K562 (cell line): ENCODE measurements around the gene METTL2B. TPM values are rescaled to one million over a fixed set of nuclear protein-coding genes. Genes with fewer than 3 reads are reported as not detected.

Experiments
- AFF4 ChIP-seq: sonication (generic); formaldehyde crosslinking; IDR thresholded peaks from 2 replicates; pipeline ENCODE4 v1.8.0; 2023; ENCODE audit warnings: mild to moderate bottlenecking, missing genetic modification reagents
- CEBPB ChIP-seq: fragments of 450-650 bp; IDR thresholded peaks from 2 replicates; pipeline ENCODE4 v1.6.1; 2016; ENCODE audit warnings: missing genetic modification characterization, missing compliant biosample characterization
- CREB3 ChIP-seq: fragments of 450-650 bp; conservative IDR thresholded peaks from 2 replicates; pipeline ENCODE4 v1.6.1; 2016; ENCODE audit warnings: missing genetic modification characterization, low read depth, mild to moderate bottlenecking, missing compliant biosample characterization, moderate library complexity
- KLF6 ChIP-seq: fragments of 250-450 bp; sonication (Bioruptor Pico); IDR thresholded peaks from 2 replicates; pipeline ENCODE4 v1.4.0; 2020; ENCODE audit warnings: mild to moderate bottlenecking, moderate library complexity, borderline replicate concordance
- OTX1 ChIP-seq: fragments of 450-650 bp; formaldehyde crosslinking; IDR thresholded peaks from 2 replicates; pipeline ENCODE4 v1.4.0; 2022; ENCODE audit warnings: mild to moderate bottlenecking
- XRCC3 ChIP-seq: fragments of 450-650 bp; IDR thresholded peaks from 2 replicates; pipeline ENCODE4 v1.6.1; 2017; ENCODE audit warnings: mild to moderate bottlenecking, moderate library complexity
- polyA plus RNA-seq, 8 experiments: library from polyadenylated mRNA; depleted of rRNA in 4 of 8; stranded (reverse) in 5 of 8; unstranded in 3 of 8; fragments of >200 nt; fragmentation: Nextera tagmentation in 2 of 8; fragmentation: Illumina TruSeq in 1 of 8; extraction: Ambion mirVana in 2 of 8; extraction: Trizol in 1 of 8; gene quantifications; 2 replicates each; pipeline versions ENCODE4 v1.2.1 to v1.2.3, GENCODE V29; 2011 to 2014; ENCODE audit warnings: inconsistent platforms in 1 of 8, missing spikeins in 1 of 8
- total RNA-seq, 7 experiments: library from RNA; depleted of rRNA in 6 of 7; stranded (reverse); fragments of >200 nt in 6 of 7; fragmentation: Illumina TruSeq in 2 of 7; extraction: Trizol in 2 of 7; gene quantifications; 2 replicates each; pipeline versions ENCODE4 v1.2.1 to v1.2.3, GENCODE V29; 2011 to 2021; ENCODE audit warnings: low replicate concordance in 1 of 7
- TF ChIP-seq, protein P1 (sequence below), 2 experiments: fragments of 450-650 bp; IDR thresholded peaks; 2 replicates each; pipeline ENCODE4 v1.6.1; 2018; ENCODE audit warnings: mild to moderate bottlenecking in 2 of 2, low read depth in 1 of 2; ENCODE audit not compliant: partially characterized antibody in 2 of 2
- TF ChIP-seq, protein P2 (sequence below): IDR thresholded peaks from 2 replicates; pipeline ENCODE4 v1.6.1; 2011; ENCODE audit warnings: borderline replicate concordance, low read depth, mild to moderate bottlenecking, moderate library complexity, low read length; ENCODE audit not compliant: insufficient read depth, poor library complexity, severe bottlenecking
- TF ChIP-seq, protein P3 (sequence below): fragments of 450-650 bp; IDR thresholded peaks from 2 replicates; pipeline ENCODE4 v1.6.1; 2016; ENCODE audit warnings: missing biosample characterization, missing genetic modification characterization

Gene METTL2B
- total and polyA plus RNA-seq, 9 of the 15 experiments (the other 6 are each of a cell fraction or from before 2014, with no cell fraction given): 35.9 to 95.7 (median 79.2) TPM

DNA sequence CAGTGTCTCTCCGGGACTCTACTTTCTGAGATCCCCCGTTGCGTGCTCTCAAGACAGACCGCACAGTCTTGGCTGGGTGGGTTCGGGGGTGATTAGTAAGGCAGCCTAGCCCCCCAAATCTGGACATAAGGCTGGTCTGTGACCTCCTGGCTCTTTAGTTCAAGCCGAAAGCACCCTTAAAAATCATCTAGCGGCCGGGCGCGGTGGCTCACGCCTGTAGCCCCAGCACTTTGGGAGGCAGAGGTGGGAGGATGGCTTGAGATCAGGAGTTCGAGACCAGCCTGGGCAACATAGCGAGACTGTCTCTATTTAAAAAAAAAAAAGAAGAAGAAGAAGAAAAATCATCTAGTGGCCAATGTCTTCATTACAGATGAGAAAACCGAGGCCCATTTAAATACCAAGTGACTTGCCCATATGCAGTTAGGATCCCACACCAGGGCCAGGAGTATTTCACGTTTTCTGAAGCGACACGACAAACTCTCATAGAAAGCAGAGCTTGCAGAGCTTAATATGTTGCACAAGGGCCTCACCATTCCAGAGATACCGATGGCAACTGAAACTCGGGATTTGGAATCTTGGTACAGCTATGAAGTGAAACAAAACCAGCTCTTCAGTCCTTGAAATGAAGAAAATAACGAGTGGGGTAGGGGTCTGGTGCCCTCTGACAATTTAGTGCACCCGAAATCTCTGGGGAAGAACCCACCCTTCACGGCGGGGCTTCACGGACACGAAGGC lies 21.6 kb upstream of the METTL2B start (continued):
- TF ChIP-seq, protein P1, sequence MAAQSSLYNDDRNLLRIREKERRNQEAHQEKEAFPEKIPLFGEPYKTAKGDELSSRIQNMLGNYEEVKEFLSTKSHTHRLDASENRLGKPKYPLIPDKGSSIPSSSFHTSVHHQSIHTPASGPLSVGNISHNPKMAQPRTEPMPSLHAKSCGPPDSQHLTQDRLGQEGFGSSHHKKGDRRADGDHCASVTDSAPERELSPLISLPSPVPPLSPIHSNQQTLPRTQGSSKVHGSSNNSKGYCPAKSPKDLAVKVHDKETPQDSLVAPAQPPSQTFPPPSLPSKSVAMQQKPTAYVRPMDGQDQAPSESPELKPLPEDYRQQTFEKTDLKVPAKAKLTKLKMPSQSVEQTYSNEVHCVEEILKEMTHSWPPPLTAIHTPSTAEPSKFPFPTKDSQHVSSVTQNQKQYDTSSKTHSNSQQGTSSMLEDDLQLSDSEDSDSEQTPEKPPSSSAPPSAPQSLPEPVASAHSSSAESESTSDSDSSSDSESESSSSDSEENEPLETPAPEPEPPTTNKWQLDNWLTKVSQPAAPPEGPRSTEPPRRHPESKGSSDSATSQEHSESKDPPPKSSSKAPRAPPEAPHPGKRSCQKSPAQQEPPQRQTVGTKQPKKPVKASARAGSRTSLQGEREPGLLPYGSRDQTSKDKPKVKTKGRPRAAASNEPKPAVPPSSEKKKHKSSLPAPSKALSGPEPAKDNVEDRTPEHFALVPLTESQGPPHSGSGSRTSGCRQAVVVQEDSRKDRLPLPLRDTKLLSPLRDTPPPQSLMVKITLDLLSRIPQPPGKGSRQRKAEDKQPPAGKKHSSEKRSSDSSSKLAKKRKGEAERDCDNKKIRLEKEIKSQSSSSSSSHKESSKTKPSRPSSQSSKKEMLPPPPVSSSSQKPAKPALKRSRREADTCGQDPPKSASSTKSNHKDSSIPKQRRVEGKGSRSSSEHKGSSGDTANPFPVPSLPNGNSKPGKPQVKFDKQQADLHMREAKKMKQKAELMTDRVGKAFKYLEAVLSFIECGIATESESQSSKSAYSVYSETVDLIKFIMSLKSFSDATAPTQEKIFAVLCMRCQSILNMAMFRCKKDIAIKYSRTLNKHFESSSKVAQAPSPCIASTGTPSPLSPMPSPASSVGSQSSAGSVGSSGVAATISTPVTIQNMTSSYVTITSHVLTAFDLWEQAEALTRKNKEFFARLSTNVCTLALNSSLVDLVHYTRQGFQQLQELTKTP (IDR thresholded peaks at IDR 0.05; ENCODE audit: low read depth in 1 of 2, partially characterized antibody in 2 of 2): peak in 1 of 2 experiments; percentile 45
- TF ChIP-seq OTX1: peak; percentile 79; the same call in 1 of the 2 replicates
- 0 out of 2 replicates have a peak, but pooled peaks have one; percentile 34 for TF ChIP-seq KLF6 (CRISPR knock-in tag)
- 0 out of 2 replicates have a peak, but pooled peaks have one; percentile 51 for TF ChIP-seq CREB3 (tag)
- peak; percentile 50 for TF ChIP-seq CEBPB
- TF ChIP-seq, protein P2, sequence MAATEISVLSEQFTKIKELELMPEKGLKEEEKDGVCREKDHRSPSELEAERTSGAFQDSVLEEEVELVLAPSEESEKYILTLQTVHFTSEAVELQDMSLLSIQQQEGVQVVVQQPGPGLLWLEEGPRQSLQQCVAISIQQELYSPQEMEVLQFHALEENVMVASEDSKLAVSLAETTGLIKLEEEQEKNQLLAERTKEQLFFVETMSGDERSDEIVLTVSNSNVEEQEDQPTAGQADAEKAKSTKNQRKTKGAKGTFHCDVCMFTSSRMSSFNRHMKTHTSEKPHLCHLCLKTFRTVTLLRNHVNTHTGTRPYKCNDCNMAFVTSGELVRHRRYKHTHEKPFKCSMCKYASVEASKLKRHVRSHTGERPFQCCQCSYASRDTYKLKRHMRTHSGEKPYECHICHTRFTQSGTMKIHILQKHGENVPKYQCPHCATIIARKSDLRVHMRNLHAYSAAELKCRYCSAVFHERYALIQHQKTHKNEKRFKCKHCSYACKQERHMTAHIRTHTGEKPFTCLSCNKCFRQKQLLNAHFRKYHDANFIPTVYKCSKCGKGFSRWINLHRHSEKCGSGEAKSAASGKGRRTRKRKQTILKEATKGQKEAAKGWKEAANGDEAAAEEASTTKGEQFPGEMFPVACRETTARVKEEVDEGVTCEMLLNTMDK: peak; percentile 0
- 0 out of 2 replicates have a peak, but pooled peaks have one; percentile 10 for TF ChIP-seq AFF4
- no peak for TF ChIP-seq XRCC3
- TF ChIP-seq, protein P3, sequence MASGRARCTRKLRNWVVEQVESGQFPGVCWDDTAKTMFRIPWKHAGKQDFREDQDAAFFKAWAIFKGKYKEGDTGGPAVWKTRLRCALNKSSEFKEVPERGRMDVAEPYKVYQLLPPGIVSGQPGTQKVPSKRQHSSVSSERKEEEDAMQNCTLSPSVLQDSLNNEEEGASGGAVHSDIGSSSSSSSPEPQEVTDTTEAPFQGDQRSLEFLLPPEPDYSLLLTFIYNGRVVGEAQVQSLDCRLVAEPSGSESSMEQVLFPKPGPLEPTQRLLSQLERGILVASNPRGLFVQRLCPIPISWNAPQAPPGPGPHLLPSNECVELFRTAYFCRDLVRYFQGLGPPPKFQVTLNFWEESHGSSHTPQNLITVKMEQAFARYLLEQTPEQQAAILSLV (tag): no peak
